Brain microvascular endothelial cell (primary cell): ENCODE results near the gene ADAMTS17.

Experiments
- DNase-seq: peaks from one replicate; pipeline ENCODE4 v3.0.0-alpha.2; 2020
- H3K27ac ChIP-seq: fragments of 250-450 bp; sonication (Bioruptor Pico); 2 replicates; pipeline ENCODE4 v1.5.1; 2020; ENCODE audit warnings: mild to moderate bottlenecking, moderate library complexity
- H3K27me3 ChIP-seq: fragments of 250-450 bp; sonication (Bioruptor Pico); replicated peaks from 2 replicates; pipeline ENCODE4 v1.5.1; 2020; ENCODE audit warnings: mild to moderate bottlenecking
- H3K36me3 ChIP-seq: fragments of 250-450 bp; sonication (Bioruptor Pico); replicated peaks from 2 replicates; pipeline ENCODE4 v1.5.1; 2020; ENCODE audit warnings: mild to moderate bottlenecking
- H3K4me3 ChIP-seq: 2 replicates; pipeline ENCODE4 v1.5.1; 2011; ENCODE audit warnings: low read depth, mild to moderate bottlenecking, control low read depth, low read length, moderate library complexity
- CTCF ChIP-seq: IDR thresholded peaks from 2 replicates; pipeline ENCODE4 v1.5.1; 2011; ENCODE audit warnings: low read depth, mild to moderate bottlenecking, moderate library complexity, low read length, control low read depth, inconsistent platforms; ENCODE audit errors: missing control alignments
- in situ Hi-C: cut with HindIII; loops from 2 replicates; pipeline ENCODE4 v1.10.0; 2017; ENCODE audit warnings: low sequenced_read_pairs, low pct_ligation_motif_present

The ADAMTS17 gene

GRCh38 chr15:100242989-100243388 is 98.8 kb downstream of the ADAMTS17 start:
- in situ Hi-C loops: no loop called here
- no peak for TF ChIP-seq CTCF
- no peaks in the 10 kb centered on the region for H3K27me3 ChIP-seq
- no peak overlapping the region for H3K27ac ChIP-seq
- no peak for DNase-seq
- no peaks in the 10 kb centered on the region for H3K36me3 ChIP-seq
- H3K4me3 ChIP-seq: no peak overlapping the region

DNA sequence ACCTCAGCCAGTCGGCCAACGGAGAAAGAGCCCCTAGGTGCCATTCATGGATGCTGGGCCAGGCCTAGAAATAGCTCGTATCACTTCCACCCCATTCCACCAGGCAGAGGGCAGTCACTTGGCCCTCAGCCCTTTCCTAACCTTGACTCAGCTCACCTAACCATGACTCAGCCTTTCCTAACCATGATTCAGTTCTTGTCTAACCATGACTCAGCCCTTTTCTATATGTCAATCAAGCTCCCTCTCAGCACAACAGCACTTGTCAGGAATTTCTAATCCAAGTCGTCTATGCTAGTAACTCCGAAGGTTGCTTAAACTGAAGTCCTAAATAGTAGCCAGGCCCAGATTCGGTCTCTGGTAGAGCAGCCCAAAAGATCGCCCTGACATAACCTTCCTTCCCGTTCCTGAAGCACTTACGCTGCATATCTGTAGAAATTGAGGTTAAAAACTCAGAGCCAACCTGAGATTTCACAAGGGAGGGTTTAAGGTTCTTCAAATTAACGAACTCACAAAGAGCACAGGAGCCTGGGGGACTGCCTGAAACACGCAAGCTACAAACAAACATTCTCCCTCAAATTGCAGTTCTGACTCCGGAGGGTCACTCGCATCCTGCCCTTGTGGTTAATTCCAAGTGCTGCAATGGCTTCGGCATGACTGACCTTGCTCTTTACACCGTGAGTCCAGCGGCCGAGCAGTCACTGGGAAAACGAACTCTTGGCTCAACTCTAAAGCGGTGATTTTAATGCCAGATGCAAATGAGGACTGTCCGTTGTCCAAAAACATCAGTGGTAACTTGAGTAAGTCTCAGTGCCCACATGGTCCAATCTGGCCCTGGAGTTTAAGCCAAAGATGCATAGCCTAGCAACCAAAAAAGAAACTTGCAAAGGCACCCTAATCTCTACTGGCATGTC is 99.9 kb downstream of the ADAMTS17 start:
- Histone ChIP-seq H3K27ac (no peak overlapping the region), H3K36me3 (no peaks in the 10 kb centered on the region), H3K27me3 (no peaks in the 10 kb centered on the region), H3K4me3 (no peak overlapping the region)
- TF ChIP-seq CTCF: no peak
- in situ Hi-C loops: no loop called here
- DNase-seq: peak; percentile 27

GRCh38 chr15:100236981-100237720 is 104.6 kb downstream of the ADAMTS17 start:
- H3K27me3 ChIP-seq: no peaks in the 10 kb centered on the region
- no peak for DNase-seq
- H3K4me3 ChIP-seq: no peak overlapping the region
- TF ChIP-seq CTCF: no peak
- no peaks in the 10 kb centered on the region for H3K36me3 ChIP-seq
- H3K27ac ChIP-seq: no peak overlapping the region
- in situ Hi-C loops: no loop called here

DNA sequence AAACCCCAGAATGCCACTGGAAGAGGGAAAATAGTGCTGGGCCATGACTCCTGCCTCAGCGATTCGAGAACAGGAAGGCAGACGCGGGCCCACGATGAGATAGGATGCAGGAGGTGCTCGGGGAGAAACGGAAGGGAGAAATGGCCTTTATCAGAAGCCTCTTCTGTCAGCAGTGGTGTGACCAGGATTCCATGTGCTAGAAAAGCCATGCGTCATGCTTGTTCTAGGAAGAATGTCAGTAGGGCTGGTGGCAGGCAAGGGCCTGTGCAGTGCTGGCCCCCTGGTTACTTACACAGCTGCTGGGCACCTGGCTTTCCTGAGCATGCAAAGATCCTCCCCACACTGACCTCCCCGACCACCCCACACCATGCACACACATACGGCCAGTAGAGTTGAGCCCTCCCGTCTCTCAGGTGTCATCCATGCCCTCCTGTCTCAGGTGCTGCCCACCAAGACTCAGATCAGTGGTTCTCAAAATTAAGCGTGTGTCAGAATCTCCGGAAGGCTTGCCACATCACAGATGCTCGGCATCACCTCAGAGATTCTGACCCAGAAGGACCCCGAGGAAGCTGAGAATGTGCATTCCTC is 106.7 kb downstream of the ADAMTS17 start:
- DNase-seq: no peak
- in situ Hi-C loops: no loop called here
- TF ChIP-seq CTCF: no peak
- Histone ChIP-seq H3K36me3 (no peaks in the 10 kb centered on the region), H3K27ac (no peak overlapping the region), H3K27me3 (no peaks in the 10 kb centered on the region), H3K4me3 (no peak overlapping the region)

DNA sequence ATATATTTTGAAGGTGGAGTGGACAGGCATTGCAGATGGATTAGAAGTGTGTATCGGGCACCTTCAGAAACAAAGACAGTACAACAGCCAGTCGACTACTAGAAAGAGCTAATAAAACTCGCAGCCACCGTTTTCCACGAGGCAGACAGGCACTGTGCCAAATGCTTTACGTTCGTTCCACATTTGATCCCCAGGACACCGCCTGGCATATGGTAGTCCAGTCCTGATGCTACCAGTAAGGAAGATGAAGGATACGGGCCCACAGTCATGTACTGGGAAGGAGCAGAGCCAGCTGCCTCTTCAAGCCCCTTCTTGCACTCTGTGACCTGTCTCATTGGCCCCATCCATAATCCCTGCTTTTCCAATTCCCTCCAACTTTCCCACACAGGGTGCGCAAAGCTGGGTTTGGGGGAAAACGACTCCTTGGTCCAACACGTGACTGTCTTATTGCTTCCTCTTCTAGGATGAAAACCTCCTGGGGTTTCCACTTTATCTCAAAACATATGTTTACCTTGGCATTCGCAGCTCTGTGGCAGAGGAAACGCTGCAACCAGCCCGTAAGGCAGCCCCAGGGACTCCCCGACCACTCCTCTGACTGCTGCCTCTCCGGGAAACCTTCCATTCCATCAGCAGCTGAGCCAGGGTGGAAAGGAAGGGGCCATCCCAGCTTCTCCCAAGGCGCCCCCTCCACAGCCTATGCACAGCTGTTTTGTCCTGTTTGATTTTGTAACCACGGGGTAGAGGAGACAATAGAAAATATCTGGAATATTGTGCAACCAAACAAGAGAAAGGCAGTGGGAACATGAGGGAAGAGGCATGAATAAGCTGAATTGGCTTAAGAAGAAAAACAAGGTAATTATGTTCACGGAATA is 107.4 kb downstream of the ADAMTS17 start:
- no peaks in the 10 kb centered on the region for H3K36me3 ChIP-seq
- DNase-seq: peak; percentile 4
- in situ Hi-C loops: no loop called here
- no peaks in the 10 kb centered on the region for H3K27me3 ChIP-seq
- no peak overlapping the region for H3K27ac ChIP-seq
- no peak overlapping the region for H3K4me3 ChIP-seq
- no peak for TF ChIP-seq CTCF
